ENCODE data around the gene EIF4E1B.

Gene EIF4E1B

DNA sequence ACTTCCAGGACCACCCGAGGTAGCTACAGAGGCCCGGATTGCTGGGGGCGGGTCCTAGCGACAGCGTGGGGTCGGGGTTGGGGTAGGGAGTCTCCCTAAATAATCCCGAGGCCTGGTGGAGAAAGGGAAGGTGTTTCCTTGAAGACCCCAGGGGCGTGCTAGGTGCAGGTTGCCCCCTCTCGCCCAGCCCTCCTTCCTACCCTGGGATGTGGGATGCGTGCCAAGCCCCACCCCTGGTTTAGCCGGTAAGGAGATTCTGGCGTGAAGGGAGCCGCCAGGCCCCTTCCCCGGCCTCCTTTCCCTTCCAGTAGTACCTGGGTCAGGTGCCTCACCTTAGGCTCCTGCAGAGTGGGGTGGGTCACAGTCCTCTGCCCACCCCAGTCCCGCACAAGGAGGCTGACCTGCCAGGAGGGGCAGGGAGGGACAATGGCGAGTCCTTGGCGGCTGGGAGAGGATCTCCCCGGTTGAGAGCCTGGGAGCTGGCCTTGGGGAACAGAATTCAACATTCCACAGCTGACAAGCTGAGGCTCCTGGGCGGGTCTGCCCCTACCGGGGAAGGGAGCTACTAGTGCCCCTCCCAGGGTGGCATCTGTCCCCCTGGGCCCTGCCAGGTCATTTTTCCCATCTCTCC is 17.5 kb downstream of the EIF4E1B start:
- DNase-seq = peak; percentile 29

DNA sequence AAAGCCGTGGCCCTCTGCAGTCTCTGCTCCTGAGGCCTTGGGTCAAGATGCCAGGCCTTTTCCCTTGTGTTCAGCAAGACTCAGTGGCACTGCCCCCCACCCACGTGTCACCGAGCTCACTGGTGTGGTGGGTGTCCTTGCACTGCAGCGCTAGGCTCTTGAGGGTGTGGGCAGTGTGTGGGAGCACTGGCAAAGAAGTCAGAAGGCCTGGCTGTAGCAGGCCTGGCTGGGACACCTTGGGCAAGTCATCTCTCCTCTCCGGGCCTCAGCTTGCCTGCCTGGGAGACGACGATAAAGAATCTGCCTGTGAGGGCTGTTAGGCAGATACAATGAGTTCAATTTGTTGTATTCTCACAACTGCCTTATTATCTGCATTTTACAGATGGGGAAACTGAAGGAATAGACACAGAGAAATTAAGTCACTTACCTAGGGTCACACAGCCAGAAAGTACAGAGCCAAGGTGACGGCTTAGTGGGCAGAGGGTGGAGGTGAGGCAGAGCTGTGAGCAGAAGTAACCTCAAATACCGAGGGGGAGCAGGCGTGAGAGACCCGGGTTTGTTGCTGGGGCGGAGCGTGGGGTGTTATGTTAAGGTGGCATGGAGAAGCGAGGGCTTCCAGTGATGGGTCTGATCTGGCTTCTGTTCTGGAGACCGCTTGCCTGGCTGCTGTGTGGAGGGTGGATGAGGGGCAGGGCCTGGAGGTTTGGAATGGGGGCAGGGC is 18.2 kb downstream of the EIF4E1B start:
- DNase-seq = peak; percentile 57

DNA sequence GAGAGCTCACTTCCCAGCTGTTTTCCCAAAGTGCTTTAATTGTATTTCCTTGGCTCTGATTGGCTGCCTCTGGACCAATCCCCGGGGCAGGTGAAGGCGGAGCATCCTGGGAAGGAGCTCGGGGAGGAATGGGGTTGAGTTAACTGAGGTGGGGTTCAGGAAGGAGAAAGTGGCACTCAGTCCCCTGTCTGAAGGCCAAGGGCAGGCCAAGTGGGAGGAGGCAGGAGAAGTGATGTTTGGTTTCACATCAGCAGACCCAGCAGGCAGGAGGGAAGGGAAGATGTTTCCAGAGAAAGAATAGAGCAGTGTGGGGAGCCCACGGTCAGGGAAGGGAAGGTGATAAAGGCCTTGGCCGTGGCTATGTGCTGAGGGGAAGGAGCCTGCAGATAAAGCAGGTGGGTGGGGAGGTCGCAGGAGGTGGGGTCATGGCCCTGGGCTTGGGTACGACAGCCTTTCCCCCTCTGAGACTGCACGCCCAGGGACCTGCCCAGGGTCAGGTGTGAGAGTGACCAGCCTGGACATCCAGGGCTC is 19.9 kb downstream of the EIF4E1B start:
- no peak for DNase-seq

DNA sequence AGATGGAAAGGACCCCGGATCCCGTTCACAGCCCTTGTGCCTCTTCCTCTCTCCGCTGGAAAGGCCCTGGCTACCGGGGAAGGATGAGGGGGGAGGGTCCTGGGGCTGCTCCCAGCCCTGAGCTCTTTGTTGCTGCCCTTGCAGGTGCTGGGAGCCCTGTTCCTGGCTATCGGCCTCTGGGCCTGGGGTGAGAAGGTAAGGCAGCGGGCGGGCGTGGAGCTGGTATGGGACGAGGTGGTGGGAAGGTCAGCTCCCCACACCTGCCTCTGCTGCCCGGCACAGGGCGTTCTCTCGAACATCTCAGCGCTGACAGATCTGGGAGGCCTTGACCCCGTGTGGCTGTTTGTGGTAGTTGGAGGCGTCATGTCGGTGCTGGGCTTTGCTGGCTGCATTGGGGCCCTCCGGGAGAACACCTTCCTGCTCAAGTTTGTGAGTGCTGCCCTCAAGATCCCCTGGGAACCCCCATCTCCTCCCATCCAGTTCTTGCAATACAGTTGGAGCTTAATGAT is 21.1 kb downstream of the EIF4E1B start:
- DNase-seq = no peak

DNA sequence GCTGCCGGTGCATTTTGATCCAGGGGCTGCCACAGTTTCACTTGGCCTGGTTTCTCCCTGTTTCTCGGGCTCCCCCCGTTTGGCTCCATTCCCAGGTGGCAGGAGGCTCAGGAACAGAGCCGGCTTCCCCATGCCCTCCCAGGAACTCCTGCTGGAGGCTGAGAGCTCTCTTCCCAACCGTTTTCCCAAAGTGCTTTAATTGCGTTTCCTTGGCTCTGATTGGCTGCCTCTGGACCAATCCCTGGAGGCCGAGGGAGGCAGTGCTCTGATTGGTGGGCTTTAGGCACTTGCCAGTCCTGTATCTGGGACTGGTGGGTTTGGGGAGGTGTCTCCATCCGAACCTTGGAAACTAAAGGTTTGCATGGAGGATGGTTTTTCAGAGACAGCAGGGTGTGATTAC is 21.7 kb downstream of the EIF4E1B start:
- DNase-seq = no peak

DNA sequence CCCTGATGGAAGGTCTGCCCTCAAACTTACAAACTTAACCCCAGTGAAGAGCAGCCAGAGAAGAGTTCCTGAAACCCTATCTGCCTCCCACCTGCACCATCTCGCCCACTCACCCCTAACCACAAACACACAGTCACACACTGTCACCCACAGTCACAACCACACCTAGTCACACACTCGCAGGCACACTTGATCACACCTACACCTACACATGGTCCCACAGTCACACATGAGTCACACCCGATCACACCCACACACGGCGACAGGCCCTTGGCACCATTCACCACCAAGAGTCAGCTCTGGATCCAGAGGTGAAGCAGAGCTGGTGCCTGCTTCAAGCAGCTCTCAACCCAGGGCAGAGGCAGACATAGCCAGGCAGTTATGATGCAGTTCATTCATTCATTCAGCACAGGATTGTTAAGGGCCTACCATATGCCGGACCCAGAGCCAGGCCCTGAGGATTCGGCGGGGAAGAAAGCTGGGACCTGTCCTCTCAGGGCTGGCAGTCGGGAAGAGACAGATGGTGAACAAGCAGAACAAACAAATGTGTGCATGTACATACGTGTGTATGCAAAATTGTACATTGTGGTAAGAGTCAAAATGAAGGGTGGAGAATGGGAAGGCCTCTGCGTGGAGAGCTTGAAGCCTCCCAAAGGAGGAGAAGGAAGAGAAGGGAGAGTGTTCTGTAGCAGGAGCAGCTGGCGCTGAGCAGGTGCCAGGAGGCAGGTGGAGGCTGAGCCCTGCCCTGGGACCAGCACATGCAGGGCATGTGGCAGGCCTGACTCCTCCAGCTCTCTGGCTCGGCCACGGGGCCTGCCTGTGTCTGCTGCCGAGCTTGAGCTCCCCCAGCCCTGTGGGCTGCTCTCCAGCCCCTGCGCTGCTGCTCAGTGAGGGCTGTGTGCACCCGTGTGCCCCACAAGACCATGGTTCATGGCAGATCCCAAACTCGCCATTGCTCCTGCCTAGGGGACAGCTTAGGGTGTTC is 23.2 kb downstream of the EIF4E1B start:
- peak; percentile 69 for DNase-seq

DNA sequence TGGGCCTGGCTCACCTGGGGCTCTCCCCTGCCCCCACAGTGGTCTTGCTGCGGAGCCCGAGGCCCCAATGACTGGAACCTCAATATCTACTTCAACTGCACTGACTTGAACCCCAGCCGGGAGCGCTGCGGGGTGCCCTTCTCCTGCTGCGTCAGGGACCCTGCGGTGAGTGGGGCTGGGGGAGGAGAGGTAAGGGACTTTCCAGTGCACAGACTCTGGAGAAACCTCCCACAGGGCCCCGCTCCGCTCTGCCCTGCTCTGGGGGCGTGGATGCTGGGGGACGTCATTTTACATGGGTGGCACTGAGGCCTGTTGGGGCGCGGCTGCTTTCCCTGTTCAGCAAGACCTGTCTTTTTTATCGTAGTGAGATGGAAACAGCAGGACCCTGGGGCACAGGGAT is 24.4 kb downstream of the EIF4E1B start:
- no peak for DNase-seq

DNA sequence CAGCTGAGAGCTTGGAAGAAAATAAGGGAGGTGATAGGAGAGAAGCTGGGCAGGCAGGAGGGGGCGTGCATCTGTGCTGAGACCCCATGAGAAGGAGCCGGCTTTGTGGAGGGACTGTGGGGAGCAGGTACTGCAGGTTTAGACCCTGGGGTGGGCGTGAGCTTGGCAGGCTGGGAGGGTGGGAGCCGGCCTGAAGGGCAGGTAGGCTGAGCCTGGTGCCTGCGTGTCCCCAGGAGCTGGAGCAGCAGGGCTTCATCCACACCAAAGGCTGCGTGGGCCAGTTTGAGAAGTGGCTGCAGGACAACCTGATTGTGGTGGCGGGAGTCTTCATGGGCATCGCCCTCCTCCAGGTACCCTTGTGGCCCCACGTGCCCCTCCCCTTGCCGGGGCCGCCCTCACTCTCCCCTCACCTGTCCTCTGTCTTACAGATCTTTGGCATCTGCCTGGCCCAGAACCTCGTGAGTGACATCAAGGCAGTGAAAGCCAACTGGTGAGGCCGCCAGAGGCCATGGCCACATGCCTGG is 26.1 kb downstream of the EIF4E1B start:
- DNase-seq = no peak

DNA sequence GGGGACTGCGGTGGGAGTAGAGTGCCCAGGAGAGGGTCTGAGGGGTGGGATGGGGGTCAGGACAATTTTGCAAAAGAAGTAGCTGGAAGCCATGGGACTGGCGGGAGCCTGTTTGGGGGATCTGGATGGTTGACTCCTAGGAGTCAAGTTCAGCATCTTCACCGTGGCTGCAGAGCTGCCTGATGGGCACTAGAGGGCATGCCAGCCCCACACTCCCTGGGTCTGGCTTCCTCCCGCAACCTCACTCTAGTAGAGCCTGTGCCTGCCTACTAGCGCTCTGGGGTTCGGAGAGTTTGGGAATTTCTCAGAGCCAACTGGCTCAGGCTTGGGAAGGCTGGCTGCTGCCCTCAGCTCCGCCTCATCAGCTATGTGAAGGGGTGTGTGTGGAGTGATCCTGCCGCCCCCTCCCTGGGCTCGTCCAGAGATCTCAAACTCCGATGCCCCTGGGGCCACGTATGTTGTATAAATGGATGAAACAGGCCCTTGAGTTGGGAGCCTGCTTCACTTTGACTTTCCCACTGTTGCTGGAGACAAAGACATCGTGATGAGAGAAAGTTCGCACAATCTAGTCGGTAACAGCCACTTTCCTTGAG is 27.6 kb downstream of the EIF4E1B start:
- peak; percentile 78 for DNase-seq

DNA sequence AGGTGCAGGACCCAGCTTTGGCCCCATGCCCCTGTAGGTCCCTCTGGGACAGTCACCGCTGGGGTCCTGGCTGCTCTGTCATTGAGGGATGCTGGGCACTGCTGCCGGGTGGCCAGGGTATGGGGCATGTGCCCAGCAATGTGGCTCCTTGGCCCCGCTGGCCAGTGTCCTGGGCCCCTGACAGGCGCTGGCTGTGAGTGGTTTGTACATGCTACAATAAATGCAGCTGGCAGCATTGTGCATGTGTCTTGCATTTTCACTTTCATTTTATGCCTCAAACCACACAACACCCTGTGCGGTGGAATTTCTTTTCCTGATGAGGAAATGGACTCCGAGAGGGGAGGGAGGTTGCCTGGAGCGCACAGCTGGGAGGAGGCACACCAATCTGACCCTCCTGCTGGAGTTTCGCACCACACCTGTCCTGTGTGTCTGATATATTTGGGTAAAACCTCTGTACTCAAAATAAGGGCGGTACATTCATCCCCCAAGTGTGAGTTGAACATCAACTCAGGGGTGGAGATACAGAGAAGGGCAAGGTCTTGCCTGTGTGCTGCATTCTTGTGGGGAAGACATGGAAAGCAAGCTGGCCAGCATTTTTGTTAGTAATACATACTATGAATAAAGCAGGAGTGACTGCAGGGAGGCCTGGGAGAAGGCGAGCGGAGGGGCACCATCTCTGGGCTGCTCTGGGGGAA is 28.5 kb downstream of the EIF4E1B start:
- peak; percentile 25 for DNase-seq

DNA sequence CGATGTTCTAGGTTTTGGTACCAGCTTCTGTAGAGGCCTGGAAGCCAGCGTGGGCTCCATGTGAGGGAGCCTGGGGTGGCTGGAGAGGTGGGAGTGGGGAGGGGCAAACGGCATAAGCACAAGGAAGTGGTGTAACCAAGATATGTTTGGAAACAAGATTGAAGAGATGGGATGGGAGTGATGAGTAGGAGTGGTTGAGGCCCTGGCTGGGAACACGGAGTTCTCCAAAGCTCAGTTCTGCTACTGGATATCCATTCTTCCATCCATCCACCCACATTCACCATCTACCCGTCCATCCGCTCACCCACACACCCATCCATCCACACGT is 29.0 kb downstream of the EIF4E1B start:
- no peak for DNase-seq

DNA sequence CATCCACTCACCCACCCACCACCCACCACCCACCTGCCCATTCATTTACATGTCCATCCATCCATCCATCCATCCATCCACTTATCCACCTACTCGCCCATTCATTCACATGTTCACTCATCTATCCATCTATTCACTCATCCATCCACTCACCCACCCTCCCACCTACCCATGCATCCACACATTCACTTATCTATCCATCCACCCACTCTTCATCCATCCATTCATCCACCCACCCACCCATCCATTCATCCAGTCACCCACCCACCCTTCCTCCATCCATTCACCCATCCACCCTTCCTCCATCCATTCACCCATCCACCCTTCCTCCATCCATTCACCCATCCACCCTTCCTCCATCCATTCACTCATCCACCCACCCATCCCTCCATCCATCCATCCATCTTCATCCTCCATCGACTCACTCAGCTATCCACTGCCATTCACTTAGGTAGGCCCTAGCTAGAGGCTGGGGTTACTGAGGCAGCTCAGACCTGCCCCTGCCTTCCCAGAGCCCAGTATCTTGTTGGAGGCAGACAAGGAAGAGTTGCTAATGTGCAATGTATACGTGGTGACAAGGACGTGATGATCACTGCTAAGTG is 29.5 kb downstream of the EIF4E1B start:
- DNase-seq = no peak

DNA sequence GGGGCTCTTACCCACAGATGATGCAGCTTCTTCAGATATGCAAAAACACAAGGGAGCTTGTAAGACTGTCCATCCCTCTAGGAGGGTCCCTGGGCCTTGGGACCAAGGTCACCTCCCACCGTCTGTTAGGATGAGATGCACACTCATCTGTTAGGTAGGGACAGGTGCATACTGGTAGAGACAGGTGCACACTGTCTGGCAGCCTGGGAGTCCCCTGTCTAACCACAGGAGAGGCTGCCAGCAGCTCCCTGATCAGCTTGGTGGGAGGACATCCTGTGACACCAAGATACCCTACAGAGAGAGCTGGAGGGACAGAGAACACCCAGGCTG is 30.0 kb downstream of the EIF4E1B start:
- DNase-seq = no peak

DNA sequence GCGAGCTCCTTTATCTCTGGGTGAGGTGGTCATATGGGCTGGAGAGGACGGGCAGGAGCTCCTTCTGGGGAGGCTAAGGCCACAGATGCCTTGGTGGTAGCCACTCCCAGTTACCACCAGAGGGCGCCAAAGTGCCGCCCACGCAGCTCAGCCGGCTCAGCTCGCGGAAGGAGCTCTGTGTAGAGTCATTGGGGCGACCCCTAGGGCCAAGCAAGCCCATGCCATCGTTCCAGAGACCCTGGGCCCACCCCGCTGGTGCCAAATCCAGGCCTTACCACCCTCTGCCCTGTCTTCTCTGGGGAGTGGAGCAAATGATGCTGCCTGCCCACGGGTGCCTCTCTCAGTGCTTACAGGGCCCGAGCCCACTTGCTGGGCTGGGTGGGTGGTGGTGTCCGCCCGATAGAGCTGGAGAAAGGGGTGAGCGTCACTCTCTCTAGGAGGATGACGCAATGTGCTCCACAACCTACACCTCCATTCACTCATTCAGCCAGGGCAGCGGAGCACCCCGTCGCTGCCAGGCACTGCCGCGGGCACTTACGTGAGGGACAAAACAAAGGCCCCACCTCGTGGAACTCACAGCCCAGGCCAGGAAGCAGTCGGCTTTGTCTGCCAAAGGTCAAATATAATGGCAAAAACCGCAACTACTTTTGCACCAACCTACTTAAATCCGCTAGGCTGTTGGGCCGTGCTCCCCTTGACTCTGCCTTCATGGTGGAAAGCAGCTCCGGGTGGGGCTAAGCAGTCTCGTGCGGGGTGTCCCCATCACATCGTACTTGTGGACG is 30.6 kb downstream of the EIF4E1B start:
- DNase-seq = peak; percentile 88

DNA sequence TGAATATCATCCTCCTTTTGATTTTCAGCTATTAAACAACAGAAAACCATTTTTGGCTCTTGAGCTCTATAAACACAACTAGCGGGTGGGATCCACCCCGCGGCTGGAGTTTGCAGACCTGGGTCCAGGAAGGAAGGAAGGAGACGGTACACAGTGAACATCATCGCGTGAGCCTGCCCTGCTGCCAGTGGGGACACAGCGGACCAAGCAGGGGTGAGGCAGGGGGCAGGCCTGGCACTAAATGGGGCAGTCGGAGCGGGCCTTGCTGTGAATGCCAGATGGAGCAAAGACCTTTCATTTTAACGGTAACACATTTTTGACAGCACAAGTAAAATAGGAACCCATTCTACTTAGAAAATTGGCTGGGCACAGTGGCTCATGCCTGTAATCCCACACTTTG is 31.2 kb downstream of the EIF4E1B start:
- DNase-seq = no peak

DNA sequence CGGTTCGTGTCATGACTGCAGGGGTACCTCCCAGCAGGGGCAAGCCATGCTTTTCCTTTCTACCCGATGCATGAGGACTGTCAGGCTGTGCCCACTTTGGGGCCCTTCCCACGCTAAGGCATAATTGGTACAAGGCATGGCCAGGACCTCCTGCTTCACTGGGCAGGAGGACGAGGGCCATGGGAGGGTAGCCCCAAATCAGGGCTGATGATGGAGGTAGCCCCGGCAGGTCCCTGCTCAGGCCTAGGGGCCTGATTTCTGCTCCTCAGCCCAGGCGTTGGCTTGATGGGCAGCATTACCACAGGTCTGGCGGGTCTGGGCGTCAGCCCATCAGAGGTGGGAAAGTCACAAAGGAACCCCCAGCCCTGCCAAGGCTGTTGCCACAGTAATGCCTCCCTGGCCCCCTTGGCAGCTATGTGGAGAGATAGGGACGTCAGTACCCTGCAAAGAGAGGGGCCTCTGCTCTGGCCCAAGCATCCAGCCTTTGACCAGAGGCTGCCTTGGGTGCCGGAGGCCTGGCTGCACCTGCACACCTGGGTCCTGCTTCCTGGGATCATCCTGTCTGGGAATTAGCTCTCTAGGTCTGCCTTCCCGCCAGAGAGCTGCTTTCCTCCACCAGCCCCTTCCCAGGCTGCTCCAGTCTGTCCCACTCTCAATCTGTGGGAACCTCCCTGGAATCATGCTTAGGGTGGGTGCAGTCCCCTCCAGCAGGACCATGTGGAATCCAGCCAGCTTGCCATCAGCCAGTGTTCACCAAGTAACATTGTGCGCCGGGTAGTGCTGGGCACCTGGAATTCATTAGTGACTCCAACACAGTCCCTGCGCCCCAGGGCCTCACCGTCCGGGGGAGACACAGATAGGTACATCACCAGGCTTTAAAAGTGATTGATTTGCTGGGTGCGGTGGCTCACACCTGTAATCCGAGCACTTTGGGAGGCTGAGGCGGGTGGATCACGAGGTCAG is 32.2 kb downstream of the EIF4E1B start:
- no peak for DNase-seq

DNA sequence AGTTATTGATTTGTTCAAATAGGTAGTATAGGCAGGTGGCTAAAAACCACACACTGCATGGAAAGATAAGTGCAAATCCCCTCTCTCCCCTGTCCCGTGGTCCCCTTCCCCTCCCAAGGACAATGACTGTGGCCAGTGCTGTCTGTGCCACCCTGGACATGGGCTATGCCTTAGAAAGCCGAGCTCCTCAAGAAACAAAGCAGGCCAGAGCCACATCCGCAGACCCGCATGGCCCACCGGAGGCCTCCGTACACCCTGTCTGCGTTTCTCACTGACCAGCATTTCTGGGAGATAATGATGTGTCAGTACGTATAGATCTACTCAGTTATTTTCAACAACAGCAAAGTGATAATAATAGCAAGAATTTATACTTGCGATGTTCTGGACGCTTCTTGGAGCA is 33.1 kb downstream of the EIF4E1B start:
- no peak for DNase-seq

DNA sequence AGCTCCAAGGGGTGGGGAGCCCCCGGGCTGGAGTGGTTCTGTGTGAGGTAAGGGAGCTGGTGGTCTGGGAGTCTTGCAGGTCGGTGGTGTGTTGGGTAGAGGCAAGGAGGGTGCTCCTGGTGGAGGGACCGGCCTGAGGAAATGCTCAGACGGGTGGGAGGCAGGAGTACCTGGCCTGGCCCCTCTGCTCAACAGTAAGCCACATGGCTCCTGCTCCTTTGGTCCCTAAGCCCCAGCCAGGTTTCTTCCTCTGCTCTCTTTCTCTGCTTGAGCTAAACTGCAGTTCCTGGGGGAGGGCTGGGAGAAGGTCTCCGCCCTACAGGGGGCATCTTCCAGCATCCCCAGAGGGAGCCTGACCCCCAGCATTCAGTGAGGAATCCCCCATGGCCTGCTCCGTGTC is 34.0 kb downstream of the EIF4E1B start:
- no peak for DNase-seq

DNA sequence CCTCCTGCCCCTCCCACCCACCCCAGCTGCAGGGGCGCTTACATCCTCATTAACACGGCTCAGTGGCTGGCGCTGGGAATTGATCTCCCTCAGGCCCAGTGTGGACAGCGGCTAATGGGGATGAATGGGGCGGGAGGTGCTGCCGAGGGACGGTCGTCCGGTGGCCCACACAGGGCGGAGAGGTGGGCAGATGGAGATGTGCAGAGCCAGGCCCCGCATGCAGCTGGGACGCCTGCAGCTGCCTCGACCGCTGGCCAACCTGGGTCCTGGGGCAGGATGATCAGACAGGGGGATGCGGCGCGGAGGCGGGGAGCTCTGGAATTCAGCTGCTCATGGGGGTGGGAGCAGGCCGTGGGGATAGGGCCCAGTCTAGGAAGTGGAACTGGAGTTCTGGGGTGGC is 34.4 kb downstream of the EIF4E1B start:
- DNase-seq = no peak

DNA sequence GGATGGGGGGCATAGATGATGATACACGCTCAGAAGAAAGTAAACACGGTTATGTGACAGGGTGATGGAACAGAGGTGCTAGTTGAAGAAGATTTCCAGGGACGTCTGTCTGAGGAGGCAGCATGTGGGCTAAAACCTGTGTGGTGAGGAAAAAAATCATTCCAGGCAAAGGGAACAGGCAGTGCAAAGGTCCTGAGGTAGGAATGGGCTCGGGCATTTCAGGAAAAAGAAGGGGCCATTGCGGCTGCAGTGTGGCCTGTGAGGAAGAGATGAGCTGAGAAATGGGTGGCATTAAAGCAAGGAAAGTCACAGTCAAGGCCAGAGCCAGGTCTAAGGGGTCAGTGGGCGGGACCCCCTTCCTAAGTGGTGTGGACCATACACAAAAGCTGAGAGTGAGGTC is 35.0 kb downstream of the EIF4E1B start:
- DNase-seq = no peak
